HG03432 (cell line): ENCODE data around the gene PAGE2.
"Not testable (repeated sequence)": the region's sequence is repeated elsewhere in the genome, so short reads cannot be mapped to it uniquely, and the experiment has no call there.

Experiments
- ATAC-seq: cut with Tn5 transposase; IDR thresholded peaks from one replicate; pipeline ENCODE4 v1.9.1; 2021; ENCODE audit warnings: mild to moderate bottlenecking, moderate library complexity; ENCODE audit not compliant: unreplicated experiment

The PAGE2 gene

GRCh38 chrX:55120761-55121358 is 32.0 kb downstream of the PAGE2 start:
- no peak for ATAC-seq

GRCh38 chrX:55123900-55124299 is 35.1 kb downstream of the PAGE2 start:
- no peak for ATAC-seq

- ATAC-seq: no peak
Measured at GRCh38 chrX:55127692-55128091, 38.9 kb downstream of the PAGE2 start.

- ATAC-seq: no peak
Measured at GRCh38 chrX:55129361-55129760, 40.5 kb downstream of the PAGE2 start.

GRCh38 chrX:55130481-55130880 is 41.7 kb downstream of the PAGE2 start:
- ATAC-seq: no peak

- no peak for ATAC-seq
Measured at GRCh38 chrX:55132416-55132815, 43.6 kb downstream of the PAGE2 start.

- no peak for ATAC-seq
Measured at GRCh38 chrX:55135171-55135570, 46.4 kb downstream of the PAGE2 start.

- ATAC-seq: not testable (repeated sequence)
Measured at GRCh38 chrX:55140800-55141199, 52.0 kb downstream of the PAGE2 start.
